Astrocyte of the cerebellum (primary cell): ENCODE results near the gene DHFR.
"Not testable (repeated sequence)": the region's sequence is repeated elsewhere in the genome, so short reads cannot be mapped to it uniquely, and the experiment has no call there.

Experiments used
- DNase-seq: peaks from one replicate; pipeline ENCODE4 v3.0.0-alpha.2; 2011; ENCODE audit warnings: low read depth
- H3K4me3 ChIP-seq: 2 replicates; pipeline ENCODE4 v1.5.1; 2011; ENCODE audit warnings: mild to moderate bottlenecking, low read depth, low read length, moderate library complexity
- in situ Hi-C: cut with HindIII; loops from 2 replicates; pipeline ENCODE4 v1.10.0; 2017; ENCODE audit warnings: low sequenced_read_pairs
- TF ChIP-seq, protein P1 (sequence below): IDR thresholded peaks from 2 replicates; pipeline ENCODE4 v1.5.1; 2012; ENCODE audit warnings: low read length, low read depth, moderate library complexity, mild to moderate bottlenecking; ENCODE audit errors: missing control alignments

The DHFR gene

DNA sequence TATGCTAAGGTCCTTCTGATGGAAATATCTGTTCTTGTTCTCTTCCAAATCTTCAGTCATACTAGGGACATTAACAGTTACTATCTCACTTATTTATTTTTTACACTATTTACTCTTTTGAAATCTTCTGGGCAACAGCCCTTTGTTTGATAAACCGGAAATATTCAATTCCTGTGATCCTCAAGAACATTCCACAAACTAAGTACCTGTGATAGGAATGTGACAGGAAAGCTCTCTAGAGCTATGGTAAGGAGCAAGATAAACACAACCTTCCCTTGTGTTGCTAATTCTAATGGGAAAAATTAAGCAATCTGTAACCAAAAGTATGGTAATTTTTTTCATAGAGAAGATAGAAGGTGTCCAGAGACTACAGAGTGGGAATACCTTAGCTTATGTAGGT lies 62.7 kb downstream of the DHFR start:
- H3K4me3 ChIP-seq: no peak overlapping the region
- DNase-seq: no peak
- in situ Hi-C loops: no loop called here
- TF ChIP-seq, protein P1, sequence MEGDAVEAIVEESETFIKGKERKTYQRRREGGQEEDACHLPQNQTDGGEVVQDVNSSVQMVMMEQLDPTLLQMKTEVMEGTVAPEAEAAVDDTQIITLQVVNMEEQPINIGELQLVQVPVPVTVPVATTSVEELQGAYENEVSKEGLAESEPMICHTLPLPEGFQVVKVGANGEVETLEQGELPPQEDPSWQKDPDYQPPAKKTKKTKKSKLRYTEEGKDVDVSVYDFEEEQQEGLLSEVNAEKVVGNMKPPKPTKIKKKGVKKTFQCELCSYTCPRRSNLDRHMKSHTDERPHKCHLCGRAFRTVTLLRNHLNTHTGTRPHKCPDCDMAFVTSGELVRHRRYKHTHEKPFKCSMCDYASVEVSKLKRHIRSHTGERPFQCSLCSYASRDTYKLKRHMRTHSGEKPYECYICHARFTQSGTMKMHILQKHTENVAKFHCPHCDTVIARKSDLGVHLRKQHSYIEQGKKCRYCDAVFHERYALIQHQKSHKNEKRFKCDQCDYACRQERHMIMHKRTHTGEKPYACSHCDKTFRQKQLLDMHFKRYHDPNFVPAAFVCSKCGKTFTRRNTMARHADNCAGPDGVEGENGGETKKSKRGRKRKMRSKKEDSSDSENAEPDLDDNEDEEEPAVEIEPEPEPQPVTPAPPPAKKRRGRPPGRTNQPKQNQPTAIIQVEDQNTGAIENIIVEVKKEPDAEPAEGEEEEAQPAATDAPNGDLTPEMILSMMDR: no peak

- no peak overlapping the region for H3K4me3 ChIP-seq
- DNase-seq: peak; percentile 19
- in situ Hi-C loops: no loop called here
- TF ChIP-seq, protein P1: no peak
These were observed 63.4 kb downstream of the DHFR start for GRCh38 chr5:80591352-80591751.

GRCh38 chr5:80590766-80591165 lies 64.0 kb downstream of the DHFR start:
- TF ChIP-seq, protein P1: no peak
- H3K4me3 ChIP-seq: no peak overlapping the region
- in situ Hi-C loops: no loop called here
- DNase-seq: no peak

DNA sequence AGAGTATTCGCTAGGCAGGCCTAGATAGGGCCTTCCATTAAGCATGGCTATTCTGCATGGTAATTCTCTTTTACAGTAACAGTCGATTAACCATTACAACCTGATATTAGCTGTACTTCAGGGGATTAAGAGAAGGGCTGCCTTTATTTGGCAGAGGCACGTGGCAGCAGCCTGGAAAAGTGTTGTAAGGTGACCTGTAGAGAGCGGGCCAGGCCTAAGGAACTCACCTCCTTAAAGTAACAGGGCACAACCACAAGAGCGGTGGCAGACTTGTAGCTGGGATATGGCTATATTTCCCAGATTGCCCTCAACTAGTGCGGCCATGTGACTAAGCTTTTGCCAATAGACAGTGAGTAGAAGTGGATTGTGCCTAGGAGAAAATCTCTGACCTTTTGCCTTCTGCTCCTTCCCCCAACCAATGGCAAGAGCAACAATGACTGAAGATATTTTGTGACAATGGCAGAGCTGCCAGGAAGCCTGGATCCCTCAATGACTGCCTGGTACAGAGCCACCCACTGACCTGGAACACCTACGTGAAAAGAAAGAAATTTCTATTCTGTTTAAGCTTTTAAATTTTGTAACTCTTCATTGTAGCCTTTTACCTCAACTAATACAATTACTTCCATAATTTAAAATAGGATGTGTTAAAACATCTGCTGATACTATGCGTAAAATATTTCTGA lies 65.8 kb downstream of the DHFR start:
- H3K4me3 ChIP-seq: no peak overlapping the region
- TF ChIP-seq, protein P1: no peak
- no peak for DNase-seq
- in situ Hi-C loops: no loop called here

DNA sequence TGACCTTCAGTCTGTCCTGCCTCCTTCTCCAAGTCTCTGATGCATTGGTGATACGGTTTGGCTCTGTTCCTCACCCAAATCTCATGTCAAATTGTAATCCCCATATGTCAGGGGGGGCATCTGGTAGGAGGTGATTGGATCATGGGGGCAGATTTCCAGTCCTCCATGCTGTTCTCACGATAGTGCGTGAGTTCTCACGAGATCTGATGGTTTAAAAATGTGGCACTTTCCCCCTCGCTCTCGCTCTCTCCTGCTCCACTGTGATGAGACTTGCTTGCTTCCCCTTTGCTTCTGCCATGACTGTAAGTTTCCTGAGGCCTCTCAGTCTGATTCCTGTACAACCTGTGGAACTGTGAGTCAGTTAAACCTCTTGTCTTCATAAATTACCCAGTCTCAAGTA lies 70.0 kb downstream of the DHFR start:
- TF ChIP-seq, protein P1: no peak
- H3K4me3 ChIP-seq: no peak overlapping the region
- DNase-seq: no peak
- in situ Hi-C loops: no loop called here

- H3K4me3 ChIP-seq, in situ Hi-C loops, DNase-seq: not testable (repeated sequence)
These were observed 74.5 kb downstream of the DHFR start for GRCh38 chr5:80580291-80580690.

DNA sequence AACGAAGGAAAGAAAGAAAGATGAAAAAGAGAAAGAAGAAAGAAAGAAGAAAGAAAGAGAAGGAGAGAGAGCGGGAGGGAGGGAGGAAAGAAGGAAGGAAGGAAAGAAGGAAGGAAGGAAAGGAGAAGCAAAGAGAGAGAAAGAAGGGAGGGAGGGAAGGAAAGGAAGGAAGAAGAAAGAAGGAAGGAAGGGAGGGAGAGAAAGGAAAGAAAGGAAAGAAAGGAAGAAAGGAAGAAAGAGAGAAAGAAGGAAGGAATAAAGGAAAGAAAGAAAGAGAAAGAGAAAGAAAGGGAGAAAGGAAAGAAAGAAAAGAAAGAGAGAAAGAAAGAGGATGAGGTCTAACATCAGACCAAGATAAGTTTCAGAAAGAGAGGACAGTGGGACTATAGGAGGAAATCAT lies 75.7 kb downstream of the DHFR start:
- TF ChIP-seq, protein P1: no peak
- no peak overlapping the region for H3K4me3 ChIP-seq
- DNase-seq: no peak
- in situ Hi-C loops: no loop called here
